SKM-1 (cell line): ENCODE data around the gene FAM180B.
A peak's percentile ranks its signal among the peaks of the same experiment; 100 is the strongest.
"Not testable (repeated sequence)": the region's sequence is repeated elsewhere in the genome, so short reads cannot be mapped to it uniquely, and the experiment has no call there.

Experiments
- DNase-seq: peaks from one replicate; lab custom pipeline; 2025; ENCODE audit not compliant: unreplicated experiment; lab: John Stamatoyannopoulos, UW

Gene FAM180B, protein sequence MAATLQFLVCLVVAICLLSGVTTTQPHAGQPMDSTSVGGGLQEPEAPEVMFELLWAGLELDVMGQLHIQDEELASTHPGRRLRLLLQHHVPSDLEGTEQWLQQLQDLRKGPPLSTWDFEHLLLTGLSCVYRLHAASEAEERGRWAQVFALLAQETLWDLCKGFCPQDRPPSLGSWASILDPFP

DNA sequence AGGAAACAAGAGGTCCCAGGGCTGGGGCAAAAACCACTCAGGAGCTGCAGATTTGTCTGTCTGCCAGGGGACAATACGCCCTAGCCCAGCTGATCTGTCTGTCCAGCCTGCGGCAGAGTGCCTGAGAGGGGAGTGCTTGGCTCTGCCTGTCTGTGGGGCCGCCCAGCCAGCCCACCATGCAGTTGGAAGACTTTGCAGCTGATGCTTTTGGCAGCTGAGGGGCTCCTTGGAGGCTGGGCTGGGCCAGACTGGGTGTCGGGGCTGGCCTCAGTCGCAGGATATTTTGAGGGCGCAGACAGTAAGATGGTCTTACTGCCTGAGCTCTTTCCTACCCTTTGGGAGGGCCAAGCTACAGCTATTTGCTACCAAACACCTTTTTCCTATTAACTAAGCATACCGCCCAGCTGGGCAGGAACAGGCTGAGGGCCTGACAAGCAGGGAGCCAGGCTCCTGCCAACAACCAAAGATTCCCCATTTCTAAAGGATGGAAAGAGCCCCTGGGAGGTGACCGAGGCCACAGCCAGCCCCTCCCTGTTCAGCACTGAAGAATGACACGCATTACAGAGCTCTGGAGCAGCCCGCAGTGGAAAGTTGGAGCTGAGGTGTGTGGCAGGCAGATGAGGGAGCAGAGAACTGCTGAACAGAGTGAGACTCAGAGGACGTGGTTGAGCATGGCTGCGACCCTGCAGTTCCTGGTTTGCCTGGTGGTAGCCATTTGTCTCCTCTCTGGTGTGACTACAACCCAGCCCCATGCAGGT, at the start of gene FAM180B:
Gene FAM180B, plus strand, starts transcription at position 581 of the 758 bp plus-strand sequence. Its CDS starts 91 bp downstream, at position 672.
- no peak for DNase-seq

DNA sequence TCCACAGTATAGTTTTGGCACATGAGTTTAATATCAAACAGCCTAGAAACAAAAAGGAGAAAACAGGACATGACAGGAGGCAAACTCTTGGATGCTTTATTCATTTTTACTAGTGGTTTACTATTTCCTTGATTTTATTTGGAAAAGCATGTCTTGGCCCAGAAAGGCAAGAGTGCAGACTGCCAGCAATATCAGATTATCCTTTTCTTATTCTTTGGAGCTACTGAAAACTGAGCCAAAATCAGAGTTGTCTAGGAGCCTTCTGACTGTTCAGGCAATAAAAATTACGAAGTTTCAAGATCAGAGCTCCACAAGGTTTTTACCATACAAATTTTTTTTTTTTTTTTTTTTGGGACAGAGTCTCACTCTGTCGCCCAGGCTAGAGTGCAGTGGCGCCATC, 49.6 kb upstream of the FAM180B start:
- no peak for DNase-seq

DNA sequence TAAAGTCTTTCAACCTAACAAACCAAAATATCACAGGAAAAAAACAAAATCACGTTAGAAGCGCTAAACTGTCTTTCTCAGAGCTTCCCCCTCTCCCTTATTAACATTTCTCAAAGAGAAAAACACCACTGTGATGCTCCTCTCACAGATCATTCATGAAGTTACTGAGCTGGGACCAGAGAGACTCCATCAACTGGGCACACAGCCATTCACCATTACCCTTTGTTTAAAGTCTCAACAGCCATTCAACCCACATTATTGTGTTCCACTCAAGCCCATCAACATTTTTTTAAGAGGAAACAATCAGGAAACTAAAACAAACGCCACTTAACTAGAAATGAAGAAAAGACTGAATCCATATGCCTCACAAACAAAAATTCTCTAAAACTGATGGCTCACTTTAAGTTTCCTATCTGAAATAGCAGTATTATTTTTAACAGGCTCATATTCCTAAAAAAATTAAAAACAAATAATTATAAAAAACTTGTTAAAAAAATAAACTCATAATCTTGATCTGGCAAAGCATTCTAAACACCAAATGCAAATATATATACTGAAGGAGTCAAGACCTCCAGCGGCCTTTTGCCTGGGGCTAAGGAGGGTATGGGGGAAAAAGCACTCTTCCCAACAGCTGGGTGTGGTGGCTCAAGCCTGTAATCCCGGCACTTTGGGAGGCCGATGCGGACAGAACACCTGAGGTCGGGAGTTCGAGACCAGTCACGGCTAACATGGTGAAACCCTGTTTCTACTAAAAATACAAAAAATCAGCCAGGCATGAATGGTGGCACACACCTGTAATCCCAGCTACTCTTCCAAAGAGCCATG, 47.5 kb upstream of the FAM180B start:
- DNase-seq, result no peak

DNA sequence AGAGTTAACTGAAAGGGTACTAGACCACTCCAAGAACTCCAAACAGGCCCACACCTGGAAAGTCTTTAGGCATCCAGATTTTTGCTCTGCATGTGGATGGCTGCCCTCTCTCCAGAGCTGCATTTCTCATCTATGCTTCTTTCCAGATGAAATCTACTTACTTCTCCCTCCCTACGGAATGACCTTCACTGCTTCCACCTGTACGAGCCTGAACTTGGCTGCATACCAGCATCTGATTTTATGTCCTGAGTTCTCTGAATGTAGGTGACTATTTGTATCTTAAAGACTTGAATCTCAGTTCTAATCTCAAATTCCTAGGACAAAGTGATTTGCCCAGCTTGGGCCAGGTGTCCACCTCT, 46.8 kb upstream of the FAM180B start:
- no peak for DNase-seq

DNA sequence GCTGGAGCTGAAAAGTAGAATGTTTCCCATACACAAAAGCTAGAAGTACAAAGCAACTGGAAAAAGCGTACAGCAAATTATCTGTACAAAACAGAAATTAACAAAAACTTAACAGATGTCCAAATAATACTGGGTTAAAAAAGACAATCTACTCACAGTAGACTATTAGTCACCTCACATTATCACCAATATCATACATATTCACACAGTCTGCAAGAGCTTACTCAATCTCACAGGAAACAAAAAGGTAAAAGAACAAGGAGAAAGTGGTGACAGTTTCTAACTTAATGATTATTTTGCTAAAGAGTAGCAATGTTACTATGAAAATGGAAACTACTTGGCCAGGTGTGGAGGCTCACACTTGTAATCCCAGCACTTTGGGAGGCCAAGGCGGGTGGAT, 45.4 kb upstream of the FAM180B start:
- no peak for DNase-seq

DNA sequence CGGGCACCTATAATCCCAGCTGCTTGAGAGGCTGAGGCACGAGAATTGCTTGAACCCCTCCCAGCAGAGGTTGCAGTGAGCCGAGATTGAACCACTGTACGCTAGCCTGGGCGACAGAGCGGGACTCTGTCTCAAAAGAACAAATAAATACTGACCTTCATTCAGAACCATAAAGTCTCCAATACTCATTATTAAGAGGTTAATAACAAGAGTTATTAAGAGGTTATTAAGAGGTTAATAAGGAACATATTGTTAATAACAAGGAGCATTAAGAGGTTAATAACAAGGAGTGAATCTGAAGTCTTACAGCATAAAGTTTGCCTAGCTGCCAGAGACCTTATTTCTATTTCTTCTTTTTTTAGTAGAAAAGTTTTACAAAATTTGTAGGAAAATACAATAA, 41.2 kb upstream of the FAM180B start:
- DNase-seq, result no peak

DNA sequence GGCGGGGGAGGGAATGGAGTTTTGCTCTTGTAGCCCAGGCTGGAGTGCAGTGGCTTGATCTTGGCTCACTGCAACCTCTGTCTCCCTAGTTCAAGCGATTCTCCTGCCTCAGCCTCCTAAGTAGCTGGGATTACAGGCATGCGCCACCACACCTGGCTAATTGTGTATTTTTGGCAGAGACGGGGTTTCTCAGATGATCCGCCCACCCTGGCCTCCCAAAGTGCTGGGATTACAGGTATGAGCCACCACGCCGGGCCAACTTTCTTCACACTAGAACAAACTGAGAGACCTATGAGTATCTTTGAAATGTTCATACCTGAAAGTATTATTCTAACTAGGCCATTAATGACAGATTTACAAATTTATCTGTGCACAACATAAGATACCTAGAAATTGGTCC, 40.2 kb upstream of the FAM180B start:
- not testable (repeated sequence) for DNase-seq

DNA sequence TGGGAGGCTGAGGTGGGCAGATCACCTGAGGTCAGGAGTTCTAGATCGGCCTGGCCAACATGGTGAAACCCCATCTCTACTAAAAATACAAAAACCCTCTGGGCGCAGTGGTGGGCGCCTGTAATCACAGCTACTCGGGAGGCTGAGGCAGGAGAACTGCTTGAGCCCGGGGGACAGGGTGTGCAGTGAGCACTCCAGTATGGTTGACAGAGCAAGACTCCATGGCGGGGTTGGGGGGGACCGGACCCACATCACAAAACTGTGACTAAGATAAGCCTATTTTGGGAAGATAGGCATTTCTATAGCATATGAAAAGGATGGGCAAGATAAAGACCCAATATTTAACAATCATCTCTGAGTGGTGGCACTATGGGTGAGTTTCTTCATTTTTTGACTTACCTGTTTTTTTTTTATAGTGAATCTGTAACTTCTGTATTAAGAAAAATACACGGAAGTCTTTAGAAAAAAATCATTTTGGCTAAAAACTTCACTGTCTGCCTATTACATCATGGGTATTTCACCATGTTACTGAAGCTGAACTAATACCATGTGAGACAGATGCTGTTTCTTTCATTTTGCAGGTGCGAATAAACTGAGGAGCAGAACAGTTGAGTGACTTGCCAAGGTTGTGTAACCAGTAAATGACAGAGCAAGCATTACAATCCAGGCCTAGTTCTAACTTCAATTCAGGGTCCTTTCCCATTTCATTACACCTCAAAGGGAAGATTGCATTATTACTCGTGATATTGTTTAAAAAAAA, 36.0 kb upstream of the FAM180B start:
- no peak for DNase-seq

DNA sequence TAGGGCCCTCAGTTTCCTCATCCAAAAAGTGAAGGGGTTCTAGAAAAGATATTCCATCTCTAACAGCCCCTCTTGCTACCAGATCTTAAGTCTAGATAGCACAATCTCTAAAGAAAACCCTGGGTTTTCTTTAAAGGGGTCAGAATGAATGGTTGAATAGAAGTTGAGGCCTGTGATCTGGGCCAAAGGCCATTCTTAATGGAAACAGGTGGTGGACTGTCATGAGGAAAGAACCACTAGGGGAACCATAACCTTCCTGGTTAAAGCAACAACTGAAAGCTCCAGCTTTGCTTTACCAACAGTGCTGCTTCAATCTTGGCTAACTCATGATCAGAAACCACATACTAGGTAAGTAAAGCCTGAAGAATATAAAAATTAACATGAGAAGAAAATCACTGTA, 35.4 kb upstream of the FAM180B start:
- peak; percentile 20 for DNase-seq

DNA sequence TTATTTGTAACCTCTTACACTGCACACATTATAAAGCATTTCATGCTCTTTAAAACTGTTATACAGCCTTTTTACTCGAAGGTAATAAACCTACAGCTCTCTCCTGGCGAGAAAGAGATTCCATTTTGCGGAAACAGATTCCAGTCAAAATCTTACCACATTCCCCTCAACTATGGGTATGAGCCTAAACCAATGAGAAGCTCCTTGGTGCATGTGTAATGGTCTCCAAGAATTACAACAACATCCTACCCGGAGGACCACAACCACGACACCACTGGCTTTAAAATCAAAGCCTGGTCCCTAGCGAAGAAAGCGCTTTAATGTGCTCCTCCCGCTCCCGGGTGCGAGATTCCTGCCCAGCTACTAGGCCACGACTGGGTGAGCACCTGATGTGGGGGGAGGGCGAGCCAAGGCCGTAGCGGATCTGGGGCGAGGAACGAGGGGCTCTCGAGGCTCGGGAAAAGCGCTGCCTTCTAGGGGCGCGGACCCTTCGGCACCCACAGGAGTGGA, 34.4 kb upstream of the FAM180B start:
- peak; percentile 18 for DNase-seq

DNA sequence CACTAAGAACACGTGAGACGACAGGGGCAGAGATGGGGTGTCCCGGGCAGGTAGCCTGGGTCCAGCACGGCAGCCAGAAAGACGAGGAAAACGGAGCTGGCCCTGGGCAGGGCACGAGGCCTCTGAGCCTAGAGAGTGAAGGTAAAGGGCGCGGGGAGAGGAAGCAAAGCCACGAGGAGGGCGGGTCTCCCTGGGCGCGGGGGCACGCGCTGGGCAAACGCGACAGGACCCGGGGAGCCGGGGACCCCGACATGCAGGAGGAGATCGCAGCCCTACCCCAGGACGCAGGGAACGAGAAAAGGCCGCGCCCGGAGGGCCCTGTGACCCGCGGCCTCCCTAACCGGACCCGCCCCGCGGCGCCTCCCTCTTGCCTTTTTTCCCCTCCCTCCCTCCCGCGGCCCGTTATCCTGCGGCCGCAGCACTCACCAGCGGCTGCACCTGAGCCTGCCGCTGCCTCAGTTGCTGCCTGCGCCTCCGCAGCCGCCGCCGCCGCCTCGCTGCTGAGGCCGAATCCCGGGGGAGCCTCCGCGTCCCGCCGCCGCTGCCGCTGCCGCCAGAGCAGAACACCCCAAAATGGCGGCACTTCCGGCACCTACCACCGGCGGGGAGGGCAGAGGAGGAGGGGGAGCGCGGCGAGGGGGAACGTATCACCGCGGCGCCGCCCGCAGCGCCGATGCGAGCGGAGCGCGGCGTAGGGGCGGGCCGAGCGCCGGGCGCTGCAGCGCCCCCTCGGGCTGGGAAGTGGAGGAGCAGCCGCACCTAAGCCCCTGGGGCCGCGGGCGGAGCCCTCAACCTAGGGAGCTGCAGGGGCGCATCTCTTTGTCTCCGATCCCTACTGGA, 33.7 kb upstream of the FAM180B start, which contains the start of gene CELF1:
Gene CELF1, minus strand, starts transcription at position 567 of the 840 bp plus-strand sequence. CDS start 53,609 bp downstream, outside the sequence.
- DNase-seq, result peak; percentile 76

DNA sequence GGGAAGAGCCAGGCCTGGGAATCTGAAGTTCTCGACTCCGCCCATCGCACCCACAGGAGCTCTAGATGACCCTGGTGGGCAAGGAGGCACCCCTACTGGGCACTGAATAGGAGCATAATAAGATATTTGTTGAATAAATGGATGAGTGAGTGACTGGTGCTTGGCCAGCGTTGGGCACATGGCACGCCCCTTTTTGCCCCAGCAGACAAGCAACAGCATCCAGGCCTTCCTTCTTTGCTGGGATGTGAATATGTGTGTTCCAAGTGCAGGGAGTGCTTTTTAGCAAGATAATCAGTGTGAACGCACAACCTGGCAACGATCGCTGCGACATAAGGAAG, 33.1 kb upstream of the FAM180B start:
- no peak for DNase-seq

DNA sequence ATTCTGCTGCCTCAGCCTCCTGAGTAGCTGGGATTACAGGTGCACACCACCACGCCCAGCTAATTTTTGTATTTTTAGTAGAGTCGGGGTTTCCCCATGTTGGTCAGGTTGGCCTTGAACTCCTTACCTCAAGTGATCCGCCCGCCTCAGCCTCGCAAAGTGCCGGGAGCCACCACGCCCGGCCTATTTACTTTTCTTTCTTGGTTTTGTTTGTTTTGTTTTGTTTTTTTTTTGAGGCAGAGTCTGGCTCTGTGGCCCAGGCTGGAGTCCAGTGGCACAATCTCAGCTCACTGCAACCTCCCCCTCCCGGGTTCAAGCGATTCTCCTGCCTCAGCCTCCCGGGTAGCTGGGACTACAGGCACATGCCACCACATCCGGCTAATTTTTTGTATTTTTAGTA, 29.5 kb upstream of the FAM180B start:
- DNase-seq, result not testable (repeated sequence)

DNA sequence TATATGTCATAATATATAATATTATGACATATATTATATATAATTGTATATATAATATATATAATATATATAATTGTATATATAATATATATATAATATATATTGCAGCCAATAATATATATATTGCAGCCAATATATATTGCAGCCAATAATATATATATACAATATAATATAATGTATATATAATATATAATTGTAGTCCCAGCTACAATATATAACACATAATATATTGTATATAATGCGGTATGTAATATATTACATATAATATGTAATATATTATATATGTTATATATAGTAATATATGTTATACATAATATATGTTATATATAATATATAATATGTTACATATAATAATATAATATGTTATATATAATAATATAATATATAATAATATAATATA, 27.8 kb upstream of the FAM180B start:
- DNase-seq, result no peak

DNA sequence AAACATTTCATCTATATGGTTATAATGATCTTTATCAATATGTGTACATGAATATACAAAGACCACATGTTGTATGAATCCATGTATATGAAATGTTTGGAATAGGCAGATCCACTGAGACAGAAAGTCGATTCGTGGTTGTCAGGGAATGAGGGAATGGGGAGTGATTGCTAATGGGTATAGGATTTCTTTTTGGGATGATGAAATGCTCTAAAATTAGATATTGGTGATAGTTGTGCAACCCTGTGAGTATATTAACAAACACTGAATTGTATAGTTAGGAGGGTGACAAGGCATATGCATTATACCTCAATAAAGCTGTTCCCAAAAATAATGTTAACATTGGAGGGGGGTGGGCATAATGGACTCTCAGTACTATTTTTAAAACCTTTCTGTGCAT, 26.1 kb upstream of the FAM180B start:
- DNase-seq, result no peak

DNA sequence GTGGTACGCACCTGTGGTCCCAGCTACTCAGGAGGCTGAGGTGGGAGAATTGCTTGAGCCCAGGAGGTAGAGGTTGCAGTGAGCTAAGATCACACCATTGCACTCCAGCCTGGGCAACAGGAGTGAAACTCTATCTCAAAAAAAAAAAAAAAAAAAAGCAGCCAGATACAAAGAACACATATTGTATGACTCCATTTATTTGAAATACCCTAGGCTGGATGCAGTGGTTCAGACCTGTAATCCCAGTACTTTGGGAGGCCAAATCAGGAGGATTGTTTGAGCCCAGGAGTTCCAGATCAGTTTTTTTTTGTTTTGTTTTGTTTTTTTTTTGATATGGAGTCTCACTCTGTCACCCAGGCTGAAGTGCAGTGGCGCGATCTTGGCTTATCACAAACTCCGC, 24.1 kb upstream of the FAM180B start:
- DNase-seq, result not testable (repeated sequence)

DNA sequence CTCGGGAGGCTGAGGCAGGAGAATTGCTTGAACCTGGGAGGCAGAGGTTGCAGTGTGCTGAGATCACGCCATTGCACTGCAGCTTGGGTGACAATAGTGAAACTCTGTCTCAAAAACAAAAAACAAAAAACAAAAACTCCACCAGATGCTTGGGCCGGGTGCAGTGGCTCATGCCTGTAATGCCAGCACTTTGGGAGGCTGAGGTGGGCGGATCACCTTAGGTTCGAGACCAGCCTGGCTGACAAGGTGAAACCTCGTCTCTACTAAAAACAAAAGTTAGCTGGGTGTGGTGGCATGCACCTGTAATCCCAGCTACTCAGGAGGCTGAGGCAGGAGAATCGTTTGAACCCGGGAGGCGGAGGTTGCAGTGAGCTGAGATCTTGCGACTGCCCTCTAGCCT, 22.1 kb upstream of the FAM180B start:
- DNase-seq, result not testable (repeated sequence)

DNA sequence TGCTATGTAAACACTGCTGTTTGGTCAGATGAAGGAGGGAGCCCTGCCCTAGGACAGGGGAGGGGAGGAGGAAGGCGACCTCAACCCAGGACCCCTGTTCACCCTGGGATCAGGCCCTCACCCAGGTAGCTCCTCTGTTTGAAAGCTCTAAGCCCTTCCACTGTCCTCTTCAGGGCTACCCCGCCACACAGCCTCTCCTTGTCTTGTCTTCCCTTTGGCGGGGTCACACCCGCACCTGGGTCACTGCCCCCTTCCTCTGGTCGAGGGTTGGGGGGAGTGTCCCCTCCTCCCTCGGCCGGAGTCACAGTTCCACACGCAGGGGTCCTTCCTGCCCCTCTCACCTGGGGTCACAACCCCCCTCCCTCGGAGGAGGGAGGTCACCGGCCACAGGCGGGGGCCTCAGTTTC, 21.5 kb upstream of the FAM180B start:
- no peak for DNase-seq

DNA sequence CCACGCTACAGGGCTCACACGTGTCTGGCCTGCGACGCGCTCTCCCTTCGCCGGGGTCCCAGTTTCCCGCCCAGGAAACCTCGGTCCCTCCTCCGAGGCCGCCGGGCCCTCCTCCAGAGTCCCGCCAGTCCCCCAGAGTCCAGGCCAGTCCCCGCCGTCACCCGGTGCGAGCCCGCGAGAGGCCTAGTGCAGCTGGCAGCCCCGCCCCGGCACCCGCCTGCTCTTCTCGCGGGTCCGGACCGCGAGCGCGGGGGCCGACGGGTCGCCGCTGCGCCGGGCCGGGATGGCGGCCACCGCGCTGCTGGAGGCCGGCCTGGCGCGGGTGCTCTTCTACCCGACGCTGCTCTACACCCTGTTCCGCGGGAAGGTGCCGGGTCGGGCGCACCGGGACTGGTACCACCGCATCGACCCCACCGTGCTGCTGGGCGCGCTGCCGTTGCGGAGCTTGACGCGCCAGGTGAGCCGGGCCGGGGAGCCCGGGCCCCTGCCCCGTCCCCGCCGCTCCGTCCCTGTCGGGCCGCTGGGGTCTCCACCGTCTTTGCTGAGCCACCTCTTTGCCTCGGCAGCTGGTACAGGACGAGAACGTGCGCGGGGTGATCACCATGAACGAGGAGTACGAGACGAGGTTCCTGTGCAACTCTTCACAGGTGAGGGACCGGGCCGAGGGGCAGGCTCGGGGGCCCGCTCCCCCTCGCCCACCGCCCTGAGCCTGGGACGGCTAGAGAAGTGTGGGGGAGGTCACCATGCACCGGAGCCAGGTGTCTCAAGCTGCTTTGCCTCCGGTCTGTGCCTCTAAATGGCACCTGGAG, 20.9 kb upstream of the FAM180B start, which contains the start of gene PTPMT1:
Gene PTPMT1, plus strand, starts transcription at position 260 of the 809 bp plus-strand sequence. Its CDS starts 24 bp downstream, at position 284.
- no peak for DNase-seq
